Vagina (tissue), 2 donors: Measurements from ENCODE around the gene PIEZO1. TPM values are rescaled to one million over a fixed set of nuclear protein-coding genes. Genes with fewer than 3 reads are reported as not detected.

ENCODE experiments used
- DNase-seq, 2 donors: peaks; one replicate each; pipeline ENCODE4 v3.0.0-alpha.2; 2017; ENCODE audit errors: extremely low spot score in 2 of 2
- H3K27ac ChIP-seq: fragments of 200-600 bp; sonication (generic); one replicate; pipeline ENCODE4 v1.5.1; 2019
- H3K27me3 ChIP-seq: fragments of 200-600 bp; sonication (generic); one replicate; pipeline ENCODE4 v1.5.1; 2019
- H3K36me3 ChIP-seq, 2 donors: fragments of 200-600 bp; sonication (generic); one replicate each; pipeline ENCODE4 v1.5.1; 2017 to 2019
- H3K4me1 ChIP-seq: fragments of 200-600 bp; sonication (generic); one replicate; pipeline ENCODE4 v1.5.1; 2019
- H3K4me3 ChIP-seq, 2 donors: fragments of 200-600 bp; sonication (generic); 1 replicate in 1 of 2; 2 replicates in 1 of 2; pipeline ENCODE4 v1.5.1; 2016 to 2019
- H3K9me3 ChIP-seq: fragments of 200-600 bp; sonication (generic); one replicate; pipeline ENCODE4 v1.5.1; 2019
- POLR2A ChIP-seq, 2 donors: fragments of 450-650 bp; IDR thresholded peaks; one replicate each; pipeline ENCODE4 v1.6.1; 2017; ENCODE audit warnings: antibody characterized with exemption in 2 of 2, mild to moderate bottlenecking in 2 of 2, moderate library complexity in 2 of 2
- POLR2AphosphoS5 ChIP-seq, 2 donors: sonication (generic); formaldehyde crosslinking; IDR thresholded peaks; one replicate each; pipeline ENCODE4 v1.9.0; 2017; ENCODE audit warnings: antibody characterized with exemption in 2 of 2, mild to moderate bottlenecking in 2 of 2, low read depth in 1 of 2; ENCODE audit not compliant: insufficient read depth in 1 of 2
- intact Hi-C: fragments of 100-400 bp; cut with DNase I; formaldehyde crosslinking; loops from one replicate; pipeline ENCODE4 v1.15.1; 2023
- total RNA-seq: library from RNA; depleted of rRNA; stranded (reverse); fragments of >200 nt; gene quantifications from one replicate; pipeline ENCODE4 v1.2.3, GENCODE V29; 2016
- TF ChIP-seq, protein P1 (sequence below), 3 experiments: fragments of 450-650 bp in 2 of 3; fragments of 200-600 bp in 1 of 3; sonication (generic) in 1 of 3; IDR thresholded peaks; one replicate each; pipeline ENCODE4 v1.5.1; 2017 to 2019; ENCODE audit warnings: antibody characterized with exemption in 3 of 3, mild to moderate bottlenecking in 2 of 3, moderate library complexity in 2 of 3

Gene PIEZO1
- total RNA-seq, 1 donor from 2014 or later, result 184 TPM

DNA sequence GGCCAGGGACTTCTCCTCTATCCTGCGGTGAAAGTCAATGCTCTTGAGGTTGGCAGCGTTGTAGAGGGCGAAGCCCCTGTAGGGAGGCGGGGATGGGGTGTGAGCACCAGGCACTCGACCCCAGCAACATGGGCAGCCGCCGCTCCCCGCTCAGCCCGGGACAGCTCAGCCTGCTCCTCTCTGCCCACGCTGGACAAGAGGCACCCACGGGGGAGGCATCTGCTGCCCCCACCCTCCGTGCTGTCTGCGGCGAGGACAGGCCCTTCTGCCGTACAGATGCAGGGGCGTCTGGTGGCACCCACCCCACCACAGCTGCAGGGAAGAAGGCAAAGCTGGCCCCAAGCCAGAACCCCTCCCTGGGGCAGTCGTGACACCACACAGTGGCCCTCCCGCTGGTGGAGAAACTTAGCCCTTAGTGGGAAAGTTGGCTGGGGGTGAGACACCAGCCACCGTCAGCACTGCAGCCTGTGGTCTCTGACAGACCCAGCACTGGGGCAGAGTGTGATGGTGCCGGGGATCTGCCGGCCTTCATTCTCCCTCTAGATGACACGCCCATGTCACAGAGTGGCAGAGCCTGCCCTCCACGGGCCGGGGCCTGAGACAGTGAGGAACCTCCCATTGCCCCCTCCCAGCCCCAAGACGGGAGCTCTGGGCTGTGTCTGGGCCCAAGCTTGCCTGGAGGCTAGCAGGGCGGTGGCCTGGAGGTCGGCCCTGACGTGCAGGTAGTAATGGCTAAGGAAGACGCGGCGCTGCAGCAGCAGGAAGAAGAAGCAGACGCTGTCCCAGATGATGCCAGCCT lies 59.2 kb downstream of the PIEZO1 start:
- H3K27me3 ChIP-seq, result no peaks in the 10 kb centered on the region
- intact Hi-C loops, result no loop called here
- no peak for DNase-seq
- no peaks in the 10 kb centered on the region for H3K4me1 ChIP-seq
- H3K4me3 ChIP-seq, result no peak overlapping the region
- H3K36me3 ChIP-seq, result peaks cover 0 to 73% of the 10 kb centered on the region in 2 donors
- H3K9me3 ChIP-seq, result no peaks in the 10 kb centered on the region
- TF ChIP-seq POLR2AphosphoS5 (IDR thresholded peaks at IDR 0.05; ENCODE audit: insufficient read depth in 1 of 2, low read depth in 1 of 2) (no peak), POLR2A (IDR thresholded peaks at IDR 0.05) (no peak)
- TF ChIP-seq, protein P1, sequence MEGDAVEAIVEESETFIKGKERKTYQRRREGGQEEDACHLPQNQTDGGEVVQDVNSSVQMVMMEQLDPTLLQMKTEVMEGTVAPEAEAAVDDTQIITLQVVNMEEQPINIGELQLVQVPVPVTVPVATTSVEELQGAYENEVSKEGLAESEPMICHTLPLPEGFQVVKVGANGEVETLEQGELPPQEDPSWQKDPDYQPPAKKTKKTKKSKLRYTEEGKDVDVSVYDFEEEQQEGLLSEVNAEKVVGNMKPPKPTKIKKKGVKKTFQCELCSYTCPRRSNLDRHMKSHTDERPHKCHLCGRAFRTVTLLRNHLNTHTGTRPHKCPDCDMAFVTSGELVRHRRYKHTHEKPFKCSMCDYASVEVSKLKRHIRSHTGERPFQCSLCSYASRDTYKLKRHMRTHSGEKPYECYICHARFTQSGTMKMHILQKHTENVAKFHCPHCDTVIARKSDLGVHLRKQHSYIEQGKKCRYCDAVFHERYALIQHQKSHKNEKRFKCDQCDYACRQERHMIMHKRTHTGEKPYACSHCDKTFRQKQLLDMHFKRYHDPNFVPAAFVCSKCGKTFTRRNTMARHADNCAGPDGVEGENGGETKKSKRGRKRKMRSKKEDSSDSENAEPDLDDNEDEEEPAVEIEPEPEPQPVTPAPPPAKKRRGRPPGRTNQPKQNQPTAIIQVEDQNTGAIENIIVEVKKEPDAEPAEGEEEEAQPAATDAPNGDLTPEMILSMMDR (IDR thresholded peaks at IDR 0.05), result no peak
- no peak overlapping the region for H3K27ac ChIP-seq

DNA sequence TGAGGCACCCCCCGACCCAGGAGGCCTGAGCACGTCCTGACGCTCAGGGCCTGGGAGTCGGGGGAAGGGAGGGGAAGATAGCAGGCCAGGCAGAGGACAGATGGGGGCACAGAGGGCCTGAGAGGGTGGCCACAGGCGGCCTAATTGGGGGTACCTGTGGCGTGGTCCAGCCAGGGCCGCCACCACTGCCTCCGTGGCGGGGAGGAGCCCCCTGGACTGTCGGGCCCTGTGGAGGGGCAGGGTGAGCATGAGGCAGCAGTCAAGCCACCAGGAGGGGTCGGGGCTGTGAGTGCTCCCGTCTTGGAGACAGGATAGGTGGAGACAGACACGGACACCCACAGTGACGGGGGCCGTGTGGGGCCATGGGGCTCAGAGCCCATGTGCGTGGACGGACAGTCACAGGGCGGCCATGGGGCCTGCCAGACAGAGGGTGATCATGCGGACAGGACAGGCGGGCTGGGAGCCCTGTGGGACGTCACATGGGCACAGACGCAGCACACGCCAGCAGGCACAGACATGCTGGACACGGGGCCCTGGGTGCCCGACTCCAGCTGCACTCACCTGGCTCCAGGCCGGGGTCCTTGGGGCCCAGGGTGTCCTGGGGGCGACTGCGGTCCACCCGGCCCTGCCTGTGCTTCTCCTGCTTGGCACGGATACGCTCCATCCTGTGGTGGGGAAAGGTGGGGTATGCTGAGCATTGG lies 60.0 kb downstream of the PIEZO1 start:
- Histone ChIP-seq H3K9me3 (no peaks in the 10 kb centered on the region), H3K27ac (no peak overlapping the region), H3K36me3 (peaks cover 0 to 74% of the 10 kb centered on the region in 2 donors), H3K4me1 (no peaks in the 10 kb centered on the region), H3K4me3 (no peak overlapping the region), H3K27me3 (no peaks in the 10 kb centered on the region)
- TF ChIP-seq POLR2A (IDR thresholded peaks at IDR 0.05) (no peak), POLR2AphosphoS5 (IDR thresholded peaks at IDR 0.05; ENCODE audit: insufficient read depth in 1 of 2, low read depth in 1 of 2) (no peak)
- TF ChIP-seq, protein P1 (IDR thresholded peaks at IDR 0.05), result no peak
- no peak for DNase-seq
- intact Hi-C loops, result no loop called here

DNA sequence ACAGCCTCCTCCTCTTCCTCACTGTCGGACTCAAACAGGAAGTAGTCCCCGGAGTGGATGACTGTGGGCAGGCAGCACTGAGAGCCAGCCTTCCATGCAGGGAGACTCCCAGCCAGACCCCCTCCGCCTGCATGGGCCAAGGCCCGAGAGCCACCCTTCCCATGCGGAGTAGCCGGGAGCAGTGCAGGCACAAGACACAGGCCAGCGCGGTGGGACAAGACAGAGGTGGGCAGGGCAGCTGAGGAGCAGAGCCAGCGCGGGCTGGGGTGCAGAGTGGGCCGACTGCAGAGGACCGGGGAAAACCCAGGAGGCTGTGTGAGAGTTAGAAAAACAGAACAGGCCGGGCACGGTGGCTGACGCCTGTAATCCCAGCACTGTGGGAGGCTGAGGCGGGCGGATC lies 61.1 kb downstream of the PIEZO1 start:
- intact Hi-C loops, result no loop called here
- TF ChIP-seq, protein P1 (IDR thresholded peaks at IDR 0.05), result no peak
- TF ChIP-seq POLR2AphosphoS5 (IDR thresholded peaks at IDR 0.05; ENCODE audit: insufficient read depth in 1 of 2, low read depth in 1 of 2) (no peak), POLR2A (IDR thresholded peaks at IDR 0.05) (no peak)
- Histone ChIP-seq H3K9me3 (no peaks in the 10 kb centered on the region), H3K27me3 (no peaks in the 10 kb centered on the region), H3K4me3 (no peak overlapping the region), H3K4me1 (no peaks in the 10 kb centered on the region), H3K27ac (no peak overlapping the region), H3K36me3 (peaks cover 0 to 82% of the 10 kb centered on the region in 2 donors)
- no peak for DNase-seq

DNA sequence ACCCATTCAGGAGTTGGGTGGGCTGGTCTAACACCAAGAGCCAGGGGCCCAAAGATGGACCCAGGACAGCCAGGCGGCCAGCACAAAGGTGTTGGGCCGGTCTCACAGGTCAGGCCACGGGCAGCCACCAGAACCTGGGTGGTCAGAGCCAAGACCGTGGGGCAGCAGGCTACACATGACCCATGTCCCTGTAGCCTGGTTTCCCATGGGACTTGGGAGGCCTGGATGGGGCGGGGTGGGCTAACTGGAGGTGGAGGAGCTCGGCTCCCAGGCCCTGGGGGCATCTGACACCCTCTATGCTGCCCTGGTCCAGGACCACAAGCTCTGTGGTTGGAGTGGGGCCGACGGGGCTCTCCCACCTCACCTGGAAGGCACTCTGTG lies 61.5 kb downstream of the PIEZO1 start:
- Histone ChIP-seq H3K9me3 (no peaks in the 10 kb centered on the region), H3K27me3 (no peaks in the 10 kb centered on the region), H3K27ac (no peak overlapping the region), H3K4me3 (no peak overlapping the region), H3K36me3 (peaks cover 0 to 84% of the 10 kb centered on the region in 2 donors), H3K4me1 (no peaks in the 10 kb centered on the region)
- intact Hi-C loops, result no loop called here
- no peak for DNase-seq
- no peak for TF ChIP-seq POLR2AphosphoS5 (IDR thresholded peaks at IDR 0.05; ENCODE audit: insufficient read depth in 1 of 2, low read depth in 1 of 2)
- no peak for TF ChIP-seq POLR2A (IDR thresholded peaks at IDR 0.05)
- TF ChIP-seq, protein P1 (IDR thresholded peaks at IDR 0.05), result no peak
